Sigmoid colon (tissue), 3 donors: ENCODE data around the gene APPL1.

Experiments
- POLR2A ChIP-seq, 2 donors: fragments of 450-650 bp; IDR thresholded peaks; one replicate each; pipeline ENCODE4 v1.6.1; 2016; ENCODE audit warnings: antibody characterized with exemption in 2 of 2, mild to moderate bottlenecking in 2 of 2, moderate library complexity in 2 of 2
- TF ChIP-seq, protein P1 (sequence below), 4 experiments: fragments of 450-650 bp in 3 of 4; fragments of 200-600 bp in 1 of 4; IDR thresholded peaks; one replicate each; pipeline ENCODE4 v1.5.1; 2016 to 2019; ENCODE audit warnings: antibody characterized with exemption in 4 of 4, mild to moderate bottlenecking in 3 of 4, moderate library complexity in 2 of 4

GRCh38 chr3:57194641-57195040 is 32.9 kb upstream of the APPL1 start:
- TF ChIP-seq, protein P1, sequence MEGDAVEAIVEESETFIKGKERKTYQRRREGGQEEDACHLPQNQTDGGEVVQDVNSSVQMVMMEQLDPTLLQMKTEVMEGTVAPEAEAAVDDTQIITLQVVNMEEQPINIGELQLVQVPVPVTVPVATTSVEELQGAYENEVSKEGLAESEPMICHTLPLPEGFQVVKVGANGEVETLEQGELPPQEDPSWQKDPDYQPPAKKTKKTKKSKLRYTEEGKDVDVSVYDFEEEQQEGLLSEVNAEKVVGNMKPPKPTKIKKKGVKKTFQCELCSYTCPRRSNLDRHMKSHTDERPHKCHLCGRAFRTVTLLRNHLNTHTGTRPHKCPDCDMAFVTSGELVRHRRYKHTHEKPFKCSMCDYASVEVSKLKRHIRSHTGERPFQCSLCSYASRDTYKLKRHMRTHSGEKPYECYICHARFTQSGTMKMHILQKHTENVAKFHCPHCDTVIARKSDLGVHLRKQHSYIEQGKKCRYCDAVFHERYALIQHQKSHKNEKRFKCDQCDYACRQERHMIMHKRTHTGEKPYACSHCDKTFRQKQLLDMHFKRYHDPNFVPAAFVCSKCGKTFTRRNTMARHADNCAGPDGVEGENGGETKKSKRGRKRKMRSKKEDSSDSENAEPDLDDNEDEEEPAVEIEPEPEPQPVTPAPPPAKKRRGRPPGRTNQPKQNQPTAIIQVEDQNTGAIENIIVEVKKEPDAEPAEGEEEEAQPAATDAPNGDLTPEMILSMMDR (IDR thresholded peaks at IDR 0.05), result no peak
- no peak for TF ChIP-seq POLR2A (IDR thresholded peaks at IDR 0.05)
